HCT116 (cell line): ENCODE results near the gene TTBK1. TPM values are rescaled to one million over a fixed set of nuclear protein-coding genes. Genes with fewer than 3 reads are reported as not detected.

ENCODE experiments used
- ATAC-seq: fragments of 200-7000 bp; cut with Tn5 transposase; 2 replicates; pipeline ENCODE4 v1.9.1; 2020; ENCODE audit warnings: mild to moderate bottlenecking, moderate library complexity
- BruUV-seq: library from RNA; stranded (reverse); fragments of 400-500 nt; replicated peaks from 2 replicates; lab custom pipeline; 2021; lab: Mats Ljungman, UMichigan
- CTCF ChIA-PET: fragments of 300-600 bp; sonication (Branson Sonifier 250); formaldehyde crosslinking; loops from one replicate; lab custom pipeline; 2021; ENCODE audit warnings: antibody characterized with exemption; lab: Charles Lee
- POLR2A ChIA-PET: fragments of 300-600, 350-600 bp; sonication (Branson Sonifier 250); formaldehyde crosslinking; loops from one replicate; lab custom pipeline; 2021; ENCODE audit warnings: antibody characterized with exemption; lab: Charles Lee
- RAD21 ChIA-PET, 2 experiments: fragments of 300-600 bp; sonication (Branson Sonifier 250); formaldehyde crosslinking; loops; one replicate each; lab custom pipeline; 2023; ENCODE audit warnings: low total read pairs in 2 of 2; ENCODE audit not compliant: uncharacterized antibody in 2 of 2, unreplicated experiment in 2 of 2, low non-redundant PET in 1 of 2; lab: Charles Lee
- DNase-seq: peaks from one replicate; pipeline ENCODE4 v3.0.0-alpha.2; 2010; ENCODE audit warnings: low read depth, low spot score
- H2AFZ ChIP-seq: fragments of 200-600 bp; shearing (Covaris generic), sonication (generic); 2 replicates; pipeline ENCODE4 v1.6.1; 2017; ENCODE audit warnings: low read depth, mixed run types, mixed read lengths, antibody characterized with exemption, low read length; ENCODE audit not compliant: poor library complexity, severe bottlenecking
- H3K27ac ChIP-seq: 2 replicates; pipeline ENCODE4 v1.5.1; 2012; ENCODE audit warnings: low read depth, low read length
- H3K27me3 ChIP-seq: fragments of 200-600 bp; sonication (generic); 2 replicates; pipeline ENCODE4 v1.6.1; 2016; ENCODE audit warnings: mixed run types, low read length, mixed read lengths; ENCODE audit not compliant: insufficient read depth
- H3K36me3 ChIP-seq, 2 experiments: fragments of 200-500 bp in 1 of 2; fragments of 200-600 bp in 1 of 2; sonication (Bioruptor generic) in 1 of 2; sonication (generic) in 1 of 2; 2 replicates each; pipeline versions ENCODE4 v1.5.1 to v1.6.1; 2014 to 2016; ENCODE audit warnings: low read length in 2 of 2, inconsistent platforms in 1 of 2, mixed read lengths in 1 of 2, mixed run types in 1 of 2; ENCODE audit not compliant: insufficient read depth in 2 of 2, control insufficient read depth in 1 of 2
- H3K4me1 ChIP-seq, 2 experiments: fragments of 200-600 bp in 1 of 2; sonication (generic) in 1 of 2; 2 replicates each; pipeline versions ENCODE4 v1.5.1 to v1.6.1; 2012 to 2017; ENCODE audit warnings: low read length in 2 of 2, inconsistent platforms in 1 of 2, mild to moderate bottlenecking in 1 of 2, mixed read lengths in 1 of 2, mixed run types in 1 of 2, moderate library complexity in 1 of 2; ENCODE audit not compliant: insufficient read depth in 2 of 2, control insufficient read depth in 1 of 2
- H3K4me2 ChIP-seq: fragments of 200-600 bp; sonication (generic); 2 replicates; pipeline ENCODE4 v1.6.1; 2017; ENCODE audit warnings: mixed run types, low read length, mixed read lengths
- H3K4me3 ChIP-seq, 2 experiments: fragments of 200-600 bp in 1 of 2; sonication (generic) in 1 of 2; replicated peaks in 1 of 2; 2 replicates each; pipeline ENCODE4 v1.5.1; 2011 to 2016; ENCODE audit warnings: low read length in 2 of 2, control low read depth in 1 of 2, low read depth in 1 of 2, mild to moderate bottlenecking in 1 of 2, mixed read lengths in 1 of 2, mixed run types in 1 of 2
- H3K79me2 ChIP-seq: fragments of 200-600 bp; sonication (generic); 2 replicates; pipeline ENCODE4 v1.6.1; 2017; ENCODE audit warnings: mild to moderate bottlenecking, mixed run types, low read length, moderate library complexity, mixed read lengths; ENCODE audit not compliant: insufficient read depth
- H3K9ac ChIP-seq: fragments of 200-600 bp; sonication (generic); 2 replicates; pipeline ENCODE4 v1.6.1; 2016; ENCODE audit warnings: low read length, mixed read lengths
- H3K9me2 ChIP-seq: fragments of 200-600 bp; sonication (generic), shearing (Covaris generic); 2 replicates; pipeline ENCODE4 v1.6.1; 2017; ENCODE audit warnings: mixed run types, mild to moderate bottlenecking, moderate library complexity; ENCODE audit not compliant: insufficient read depth
- H3K9me3 ChIP-seq, 2 experiments: fragments of 200-500 bp in 1 of 2; fragments of 200-600 bp in 1 of 2; sonication (Bioruptor generic) in 1 of 2; sonication (generic) in 1 of 2; 2 replicates each; pipeline ENCODE4 v1.6.1; 2014 to 2017; ENCODE audit warnings: low read length in 2 of 2, mixed read lengths in 2 of 2, inconsistent platforms in 1 of 2, low read depth in 1 of 2, mild to moderate bottlenecking in 1 of 2, mixed run types in 1 of 2, moderate library complexity in 1 of 2; ENCODE audit not compliant: control insufficient read depth in 1 of 2, insufficient read depth in 1 of 2
- H4K20me1 ChIP-seq: fragments of 200-600 bp; sonication (generic), shearing (Covaris generic); 2 replicates; pipeline ENCODE4 v1.6.1; 2017; ENCODE audit warnings: mixed run types, mild to moderate bottlenecking, moderate library complexity; ENCODE audit not compliant: insufficient read depth
- CEBPB ChIP-seq: IDR thresholded peaks from 2 replicates; pipeline ENCODE4 v1.6.1; 2012; ENCODE audit warnings: low read depth
- EGR1 ChIP-seq: IDR thresholded peaks from 2 replicates; pipeline ENCODE4 v1.6.1; 2012; ENCODE audit warnings: low read depth
- EZH2phosphoT487 ChIP-seq: fragments of 200-600 bp; IDR thresholded peaks from 2 replicates; pipeline ENCODE4 v1.6.1; 2018; ENCODE audit warnings: antibody characterized with exemption, borderline replicate concordance
- POLR2A ChIP-seq: IDR thresholded peaks from 2 replicates; pipeline ENCODE4 v1.7.0; 2011; ENCODE audit warnings: borderline replicate concordance; ENCODE audit not compliant: insufficient read depth, insufficient read length; ENCODE audit errors: extremely low read depth
- RAD21 ChIP-seq: IDR thresholded peaks from 2 replicates; pipeline ENCODE4 v1.6.1; 2012; ENCODE audit warnings: low read depth, mild to moderate bottlenecking
- SIN3A ChIP-seq: IDR thresholded peaks from 2 replicates; pipeline ENCODE4 v1.6.1; 2012; ENCODE audit warnings: low read depth
- TCF7L2 ChIP-seq: IDR thresholded peaks from 2 replicates; pipeline ENCODE4 v1.7.0; 2011; ENCODE audit warnings: borderline replicate concordance, inconsistent platforms; ENCODE audit not compliant: insufficient read depth, insufficient read length; ENCODE audit errors: extremely low read depth
- ZFX ChIP-seq: fragments of 450-650 bp; IDR thresholded peaks from 2 replicates; pipeline ENCODE4 v1.6.1; 2017
- ZNF274 ChIP-seq: fragments of 200-500 bp; sonication (Bioruptor generic); IDR thresholded peaks from 2 replicates; pipeline ENCODE4 v1.6.1; 2014; ENCODE audit warnings: mild to moderate bottlenecking, low read depth, low read length, inconsistent platforms
- intact Hi-C: fragments of 100-400 bp; cut with micrococcal nuclease; formaldehyde crosslinking; loops from 2 replicates; pipeline ENCODE4 v1.10.0; 2022
- total RNA-seq: library from RNA; stranded (reverse); gene quantifications from one replicate; pipeline ENCODE4 v1.2.1, GENCODE V29; 2021; ENCODE audit not compliant: unreplicated experiment
- TF ChIP-seq, protein P1 (sequence below): IDR thresholded peaks from 2 replicates; pipeline ENCODE4 v1.6.1; 2012
- TF ChIP-seq, protein P2 (sequence below): IDR thresholded peaks from 2 replicates; pipeline ENCODE4 v1.6.1; 2012

TTBK1 gene
- total RNA-seq, 1 experiment from 2014 or later: not detected

DNA sequence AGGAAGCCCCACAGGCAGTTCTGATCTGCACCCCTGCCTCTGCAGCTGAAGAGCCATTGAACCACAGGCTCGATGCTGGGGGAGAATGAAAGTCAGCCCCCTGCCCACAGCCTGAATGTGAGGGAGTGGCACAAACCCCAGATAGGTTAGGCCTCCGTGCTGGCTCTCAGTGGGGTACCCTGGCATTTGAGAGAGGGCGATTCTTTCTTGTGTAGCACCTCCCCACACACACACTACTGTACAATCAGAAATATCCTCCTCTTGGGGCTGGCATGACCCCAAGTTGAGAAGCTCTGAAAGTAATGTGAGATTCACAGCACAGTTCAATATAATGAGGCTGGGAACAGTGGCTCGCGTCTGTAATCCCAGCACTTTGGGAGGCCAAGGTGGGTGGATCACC, 17.9 kb downstream of the TTBK1 start:
- ChIA-PET RAD21 (no interaction called here), CTCF (interaction anchor here (1.6 to 3.8 kb wide), 2 partner anchors 12 to 234 kb away, joined by 3 to 23 read pairs; no protein-coding TSS in a partner anchor)
- intact Hi-C loops: no loop called here
- no peak for ATAC-seq
- Histone ChIP-seq H2AFZ (no peak overlapping the region), H3K9ac (no peak overlapping the region), H3K79me2 (no peaks in the 10 kb centered on the region), H3K9me2 (no peaks in the 10 kb centered on the region), H3K27ac (no peak overlapping the region), H3K9me3 (no peaks in the 10 kb centered on the region)
- no peak for DNase-seq
- no peak for TF ChIP-seq POLR2A
- TF ChIP-seq TCF7L2: no peak
- TF ChIP-seq ZNF274: no peak
- TF ChIP-seq, protein P1, sequence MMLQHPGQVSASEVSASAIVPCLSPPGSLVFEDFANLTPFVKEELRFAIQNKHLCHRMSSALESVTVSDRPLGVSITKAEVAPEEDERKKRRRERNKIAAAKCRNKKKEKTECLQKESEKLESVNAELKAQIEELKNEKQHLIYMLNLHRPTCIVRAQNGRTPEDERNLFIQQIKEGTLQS: no peak
- TF ChIP-seq EGR1: no peak
- no peak for TF ChIP-seq RAD21
- no peak for TF ChIP-seq EZH2phosphoT487
- TF ChIP-seq, protein P2, sequence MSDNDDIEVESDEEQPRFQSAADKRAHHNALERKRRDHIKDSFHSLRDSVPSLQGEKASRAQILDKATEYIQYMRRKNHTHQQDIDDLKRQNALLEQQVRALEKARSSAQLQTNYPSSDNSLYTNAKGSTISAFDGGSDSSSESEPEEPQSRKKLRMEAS: no peak
- no peak for TF ChIP-seq CEBPB
- no peak for TF ChIP-seq SIN3A
- no peak for TF ChIP-seq ZFX
- TF ChIP-seq, all 23 proteins: peak for 0
- no peaks in the 10 kb centered on the region for H4K20me1 ChIP-seq
- no peaks in the 10 kb centered on the region; a peak in 1 of 4 replicates for H3K36me3 ChIP-seq
- H3K4me2 ChIP-seq: no peak overlapping the region
- H3K27me3 ChIP-seq: no peaks in the 10 kb centered on the region
- BruUV-seq: no TSS peak
- no peaks in the 10 kb centered on the region for H3K4me1 ChIP-seq
- POLR2A ChIA-PET: no interaction called here
- no peak overlapping the region for H3K4me3 ChIP-seq
